H9 (cell line): ENCODE data around the gene CC2D2A. TPM values are rescaled to one million over a fixed set of nuclear protein-coding genes. Genes with fewer than 3 reads are reported as not detected.

Experiments
- DNase-seq: peaks from one replicate; pipeline ENCODE4 v3.0.0-alpha.2; 2017
- H2AFZ ChIP-seq: one replicate; pipeline ENCODE4 v1.6.1; 2013; ENCODE audit warnings: mild to moderate bottlenecking, low read length, control low read depth, moderate library complexity
- H2AK5ac ChIP-seq: 2 replicates; pipeline ENCODE4 v1.6.1; 2013; ENCODE audit warnings: low read length, control low read depth, mixed read lengths; ENCODE audit not compliant: insufficient read length
- H2BK120ac ChIP-seq: one replicate; pipeline ENCODE4 v1.6.1; 2013; ENCODE audit warnings: low read depth, mild to moderate bottlenecking, low read length, control low read depth, inconsistent platforms; ENCODE audit not compliant: poor library complexity, severe bottlenecking
- H2BK12ac ChIP-seq: 2 replicates; pipeline ENCODE4 v1.6.1; 2013; ENCODE audit warnings: low read length, control low read depth, mixed read lengths, low read depth; ENCODE audit not compliant: insufficient read length
- H2BK15ac ChIP-seq: 2 replicates; pipeline ENCODE4 v1.6.1; 2013; ENCODE audit warnings: low read depth, low read length, control low read depth
- H2BK20ac ChIP-seq: one replicate; pipeline ENCODE4 v1.6.1; 2013; ENCODE audit warnings: low read depth, mild to moderate bottlenecking, low read length, control low read depth, inconsistent platforms; ENCODE audit not compliant: poor library complexity, severe bottlenecking
- H2BK5ac ChIP-seq: 2 replicates; pipeline ENCODE4 v1.6.1; 2013; ENCODE audit warnings: low read length, control low read depth, mixed read lengths; ENCODE audit not compliant: insufficient read length
- H3K14ac ChIP-seq: 2 replicates; pipeline ENCODE4 v1.6.1; 2013; ENCODE audit warnings: low read length, control low read depth; ENCODE audit not compliant: insufficient read depth
- H3K18ac ChIP-seq: 2 replicates; pipeline ENCODE4 v1.6.1; 2013; ENCODE audit warnings: low read depth, mild to moderate bottlenecking, mixed read lengths, low read length, control low read depth; ENCODE audit not compliant: insufficient read length
- H3K23ac ChIP-seq: 2 replicates; pipeline ENCODE4 v1.6.1; 2013; ENCODE audit warnings: low read length, control low read depth, mixed read lengths, low read depth; ENCODE audit not compliant: insufficient read length
- H3K23me2 ChIP-seq: 2 replicates; pipeline ENCODE4 v1.6.1; 2013; ENCODE audit warnings: low read depth, mild to moderate bottlenecking, mixed read lengths, low read length, control low read depth; ENCODE audit not compliant: insufficient read length, poor library complexity, severe bottlenecking
- H3K27ac ChIP-seq: 2 replicates; pipeline ENCODE4 v1.5.1; 2013; ENCODE audit warnings: low read length, control low read depth, mixed read lengths, low read depth; ENCODE audit not compliant: insufficient read length
- H3K27me3 ChIP-seq: 2 replicates; pipeline ENCODE4 v1.6.1; 2013; ENCODE audit warnings: low read length, control low read depth, inconsistent platforms; ENCODE audit not compliant: insufficient read depth
- H3K4ac ChIP-seq: 2 replicates; pipeline ENCODE4 v1.6.1; 2013; ENCODE audit warnings: low read depth, mild to moderate bottlenecking, control low read depth, inconsistent platforms, low read length, moderate library complexity
- H3K4me1 ChIP-seq: 2 replicates; pipeline ENCODE4 v1.6.1; 2013; ENCODE audit warnings: low read length, control low read depth, inconsistent platforms; ENCODE audit not compliant: insufficient read depth
- H3K4me2 ChIP-seq: 2 replicates; pipeline ENCODE4 v1.6.1; 2013; ENCODE audit warnings: low read length, control low read depth, mixed read lengths; ENCODE audit not compliant: insufficient read length, insufficient read depth
- H3K56ac ChIP-seq: 2 replicates; pipeline ENCODE4 v1.6.1; 2013; ENCODE audit warnings: low read depth, mild to moderate bottlenecking, mixed read lengths, low read length, control low read depth; ENCODE audit not compliant: insufficient read length
- H3K79me1 ChIP-seq: 2 replicates; pipeline ENCODE4 v1.6.1; 2013; ENCODE audit warnings: low read depth, mild to moderate bottlenecking, moderate library complexity, low read length, control low read depth, inconsistent platforms; ENCODE audit not compliant: insufficient read depth, poor library complexity, severe bottlenecking
- H3K79me2 ChIP-seq: 2 replicates; pipeline ENCODE4 v1.6.1; 2013; ENCODE audit warnings: low read length, control low read depth, inconsistent platforms; ENCODE audit not compliant: insufficient read depth
- H3K9ac ChIP-seq: 2 replicates; pipeline ENCODE4 v1.6.1; 2013; ENCODE audit warnings: low read length, control low read depth, mixed read lengths; ENCODE audit not compliant: insufficient read length; ENCODE audit errors: extremely low read depth
- H3K9me3 ChIP-seq: one replicate; pipeline ENCODE4 v1.6.1; 2013; ENCODE audit warnings: low read depth, low read length, inconsistent platforms; ENCODE audit not compliant: control insufficient read depth
- H3T11ph ChIP-seq: one replicate; pipeline ENCODE4 v1.6.1; 2013; ENCODE audit warnings: mild to moderate bottlenecking, low read length, control low read depth, inconsistent platforms
- H4K20me1 ChIP-seq: one replicate; pipeline ENCODE4 v1.6.1; 2013; ENCODE audit not compliant: control insufficient read depth, insufficient read length, insufficient read depth
- H4K5ac ChIP-seq: 2 replicates; pipeline ENCODE4 v1.6.1; 2013; ENCODE audit warnings: low read depth, mild to moderate bottlenecking, mixed read lengths, low read length, control low read depth; ENCODE audit not compliant: insufficient read length
- H4K8ac ChIP-seq: replicated peaks from 2 replicates; pipeline ENCODE4 v1.6.1; 2013; ENCODE audit warnings: low read length, control low read depth, mixed read lengths, low read depth; ENCODE audit not compliant: insufficient read length
- H4K91ac ChIP-seq: 2 replicates; pipeline ENCODE4 v1.6.1; 2013; ENCODE audit warnings: low read depth, mild to moderate bottlenecking, moderate library complexity, mixed read lengths, low read length, control low read depth; ENCODE audit not compliant: insufficient read length
- H3K27ac Mint-ChIP-seq, 3 experiments: 2 replicates in 2 of 3; 3 replicates in 1 of 3; pipeline ENCODE4 v1.8.0; 2020 to 2021; ENCODE audit warnings: mixed read lengths in 3 of 3, mild to moderate bottlenecking in 1 of 3, moderate library complexity in 1 of 3
- H3K27me3 Mint-ChIP-seq: 2 replicates; pipeline ENCODE4 v1.8.0; 2021; ENCODE audit warnings: low read depth, mild to moderate bottlenecking, moderate library complexity, mixed read lengths
- H3K36me3 Mint-ChIP-seq, 3 experiments: 2 replicates in 2 of 3; 3 replicates in 1 of 3; pipeline ENCODE4 v1.8.0; 2020 to 2021; ENCODE audit warnings: low read depth in 3 of 3, mixed read lengths in 3 of 3; ENCODE audit not compliant: insufficient read depth in 1 of 3
- H3K4me1 Mint-ChIP-seq, 2 experiments: 2 replicates each; pipeline ENCODE4 v1.8.0; 2020; ENCODE audit warnings: mixed read lengths in 2 of 2
- H3K4me3 Mint-ChIP-seq, 2 experiments: 2 replicates in 1 of 2; 3 replicates in 1 of 2; pipeline ENCODE4 v1.8.0; 2020 to 2021; ENCODE audit warnings: mild to moderate bottlenecking in 2 of 2, mixed read lengths in 2 of 2, moderate library complexity in 1 of 2
- H3K9me3 Mint-ChIP-seq, 2 experiments: 2 replicates in 1 of 2; 3 replicates in 1 of 2; pipeline ENCODE4 v1.8.0; 2020; ENCODE audit warnings: mild to moderate bottlenecking in 2 of 2, mixed read lengths in 2 of 2, moderate library complexity in 1 of 2
- CTCF ChIP-seq: fragments of 200-600 bp; sonication (generic); conservative IDR thresholded peaks from 3 replicates; pipeline ENCODE4 v1.8.0; 2021; ENCODE audit warnings: antibody characterized with exemption, mild to moderate bottlenecking
- WGBS: extraction: QIAGEN DNeasy Blood & Tissue Kit; methylation state at CpG from one replicate; pipeline ENCODE4 v1.1.7; 2013; ENCODE audit warnings: missing lambda C conversion rate, low lambda C conversion rate, mixed read lengths; ENCODE audit not compliant: insufficient read length; ENCODE audit errors: extremely low coverage; 5-methylcytosine and 5-hydroxymethylcytosine counted together
- total RNA-seq: library from RNA; stranded (reverse); gene quantifications from 2 replicates; pipeline ENCODE4 v1.2.1, GENCODE V29; 2021

CC2D2A gene
- total RNA-seq, 1 experiment from 2014 or later: 10.4 TPM

DNA sequence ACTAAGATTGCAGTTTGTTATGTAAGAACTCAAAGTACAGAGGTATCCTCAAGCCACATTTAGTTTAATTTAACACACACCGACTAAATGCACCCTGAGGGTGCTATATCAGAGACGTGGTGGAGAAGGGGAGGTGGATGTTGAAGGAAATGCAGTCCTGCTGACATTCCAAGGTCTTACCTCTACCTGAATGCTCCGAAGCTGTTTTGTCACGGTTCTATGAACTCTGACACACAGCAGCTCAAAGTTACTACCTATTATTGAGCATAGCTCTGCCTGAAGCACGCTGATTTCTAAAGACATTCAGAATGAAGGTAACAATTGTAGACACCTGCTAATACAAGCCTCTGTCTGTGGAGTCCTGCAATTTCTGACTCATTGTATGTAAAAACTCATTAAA, 6.7 kb downstream of the CC2D2A start:
- no peak overlapping the region for H3K14ac ChIP-seq
- H2AK5ac ChIP-seq: no peak overlapping the region
- no peak overlapping the region for H3K4ac ChIP-seq
- H3K56ac ChIP-seq: no peak overlapping the region
- H2BK5ac ChIP-seq: no peak overlapping the region
- no peak overlapping the region for H4K8ac ChIP-seq
- H3K9me3 ChIP-seq: no peaks in the 10 kb centered on the region
- no peak overlapping the region for H2BK15ac ChIP-seq
- H2BK120ac ChIP-seq: no peak overlapping the region
- H3K9ac ChIP-seq: no peak overlapping the region
- H3K79me1 ChIP-seq: no peaks in the 10 kb centered on the region
- no peaks in the 10 kb centered on the region for H3K27me3 ChIP-seq
- H3K18ac ChIP-seq: no peak overlapping the region
- no peak overlapping the region for H3K23ac ChIP-seq
- H4K20me1 ChIP-seq: no peaks in the 10 kb centered on the region
- no peak overlapping the region for H2AFZ ChIP-seq
- DNase-seq: no peak
- no peaks in the 10 kb centered on the region for H3K9me3 Mint-ChIP-seq
- no peak overlapping the region for H3K27ac ChIP-seq
- H2BK20ac ChIP-seq: no peak overlapping the region
- H3T11ph ChIP-seq: no peak overlapping the region
- no peak overlapping the region for H4K5ac ChIP-seq
- H3K4me1 Mint-ChIP-seq: peaks cover 39% of the 10 kb centered on the region in 2 experiments
- H3K23me2 ChIP-seq: peaks cover 7% of the 10 kb centered on the region
- 0 out of 2 replicates have a peak, but pooled peaks cover 4% of the 10 kb centered on the region for H3K4me1 ChIP-seq
- H3K4me2 ChIP-seq: no peak overlapping the region
- H4K91ac ChIP-seq: no peak overlapping the region
- H2BK12ac ChIP-seq: no peak overlapping the region
- no peak overlapping the region for H3K4me3 Mint-ChIP-seq
- no CpG with 5 or more reads among the region's 5 CpGs for WGBS
- no peak overlapping the region for H3K27ac Mint-ChIP-seq
- H3K36me3 Mint-ChIP-seq: peaks cover 3 to 7% (median 3%) of the 10 kb centered on the region in 3 experiments; a peak in 6 of 7 replicates
- no peaks in the 10 kb centered on the region for H3K27me3 Mint-ChIP-seq
- no peaks in the 10 kb centered on the region for H3K79me2 ChIP-seq
- no peak for TF ChIP-seq CTCF
